NCI-H524 treated with DMSO at 0.1 percent for 48 hours (cell line): Measurements from ENCODE around the gene ULK4.
"Not testable (repeated sequence)": the region's sequence is repeated elsewhere in the genome, so short reads cannot be mapped to it uniquely, and the experiment has no call there.

Experiments
- DNase-seq: peaks from one replicate; lab custom pipeline; 2025; lab: John Stamatoyannopoulos, UW

The ULK4 gene

GRCh38 chr3:41502481-41502880 is 459.4 kb downstream of the ULK4 start:
- no peak for DNase-seq

- no peak for DNase-seq
Measured at GRCh38 chr3:41502023-41502422, 459.9 kb downstream of the ULK4 start.

- no peak for DNase-seq
Measured at GRCh38 chr3:41498847-41499246, 463.1 kb downstream of the ULK4 start.

GRCh38 chr3:41490360-41490759 is 471.5 kb downstream of the ULK4 start:
- no peak for DNase-seq

GRCh38 chr3:41489231-41489630 is 472.7 kb downstream of the ULK4 start:
- no peak for DNase-seq

- DNase-seq, result no peak
Measured at GRCh38 chr3:41488501-41488900, 473.4 kb downstream of the ULK4 start.

- DNase-seq, result no peak
Measured at GRCh38 chr3:41485484-41485883, 476.4 kb downstream of the ULK4 start.

GRCh38 chr3:41482134-41482533 is 479.8 kb downstream of the ULK4 start:
- DNase-seq, result no peak

GRCh38 chr3:41478278-41478677 is 483.6 kb downstream of the ULK4 start:
- no peak for DNase-seq

GRCh38 chr3:41477399-41478014 is 484.4 kb downstream of the ULK4 start:
- no peak for DNase-seq

GRCh38 chr3:41469083-41469482 is 492.8 kb downstream of the ULK4 start:
- DNase-seq, result no peak

GRCh38 chr3:41467481-41467880 is 494.4 kb downstream of the ULK4 start:
- DNase-seq, result no peak

GRCh38 chr3:41464858-41465257 is 497.0 kb downstream of the ULK4 start:
- no peak for DNase-seq

GRCh38 chr3:41464401-41464800 is 497.5 kb downstream of the ULK4 start:
- no peak for DNase-seq

- DNase-seq, result no peak
Measured at GRCh38 chr3:41462103-41462691, 499.7 kb downstream of the ULK4 start.

- no peak for DNase-seq
Measured at GRCh38 chr3:41460736-41461135, 501.2 kb downstream of the ULK4 start.

GRCh38 chr3:41457176-41457575 is 504.7 kb downstream of the ULK4 start:
- DNase-seq, result no peak

GRCh38 chr3:41456162-41456561 is 505.7 kb downstream of the ULK4 start:
- no peak for DNase-seq

- DNase-seq, result not testable (repeated sequence)
Measured at GRCh38 chr3:41453618-41454017, 508.3 kb downstream of the ULK4 start.

- DNase-seq, result no peak
Measured at GRCh38 chr3:41450416-41451231, 511.3 kb downstream of the ULK4 start.

- no peak for DNase-seq
Measured at GRCh38 chr3:41448396-41448795, 513.5 kb downstream of the ULK4 start.

GRCh38 chr3:41447701-41448100 is 514.2 kb downstream of the ULK4 start:
- no peak for DNase-seq

GRCh38 chr3:41446316-41446715 is 515.6 kb downstream of the ULK4 start:
- DNase-seq, result not testable (repeated sequence)
